Thyroid gland (tissue), 4 donors: ENCODE measurements around the gene CKS1B. TPM values are rescaled to one million over a fixed set of nuclear protein-coding genes. Genes with fewer than 3 reads are reported as not detected.

Experiments used
- DNase-seq, 2 donors: peaks; one replicate each; pipeline ENCODE4 v3.0.0-alpha.2; 2019
- H3K27ac ChIP-seq, 3 donors: fragments of 200-600 bp; sonication (generic); 1 replicate in 2 of 3; 2 replicates in 1 of 3; pipeline ENCODE4 v1.5.1; 2016 to 2019; ENCODE audit warnings: mild to moderate bottlenecking in 1 of 3, moderate library complexity in 1 of 3
- H3K27me3 ChIP-seq: fragments of 200-600 bp; sonication (generic); one replicate; pipeline ENCODE4 v1.5.1; 2019
- H3K36me3 ChIP-seq, 2 donors: fragments of 200-600 bp; sonication (generic); one replicate each; pipeline ENCODE4 v1.5.1; 2016 to 2019
- H3K4me1 ChIP-seq, 2 donors: fragments of 200-600 bp; sonication (generic); one replicate each; pipeline ENCODE4 v1.5.1; 2017 to 2019
- H3K4me3 ChIP-seq, 3 donors: fragments of 200-600 bp; sonication (generic); replicated peaks in 1 of 3; 1 replicate in 2 of 3; 2 replicates in 1 of 3; pipeline ENCODE4 v1.5.1; 2016; ENCODE audit warnings: mild to moderate bottlenecking in 1 of 3
- H3K9me3 ChIP-seq: fragments of 200-600 bp; sonication (generic); one replicate; pipeline ENCODE4 v1.5.1; 2017
- CTCF ChIP-seq, 6 experiments: fragments of 200-600 bp in 3 of 6; fragments of 450-650 bp in 3 of 6; sonication (generic) in 3 of 6; IDR thresholded peaks; one replicate each; pipeline ENCODE4 v1.5.1; 2016 to 2019; ENCODE audit warnings: antibody characterized with exemption in 6 of 6, mild to moderate bottlenecking in 2 of 6, inconsistent platforms in 1 of 6, moderate library complexity in 1 of 6
- POLR2A ChIP-seq, 2 donors: fragments of 450-650 bp; IDR thresholded peaks; one replicate each; pipeline ENCODE4 v1.6.1; 2017; ENCODE audit warnings: antibody characterized with exemption in 2 of 2, mild to moderate bottlenecking in 2 of 2, moderate library complexity in 1 of 2
- WGBS, 2 donors: methylation state at CpG; one replicate each; pipeline ENCODE4 v1.1.5; 2017; 5-methylcytosine and 5-hydroxymethylcytosine counted together
- intact Hi-C: fragments of 100-400 bp; cut with DNase I; formaldehyde crosslinking; loops from one replicate; pipeline ENCODE4 v1.15.1; 2023
- total RNA-seq, 4 donors: library from RNA; depleted of rRNA; stranded (reverse); fragments of >200 nt; gene quantifications; one replicate each; pipeline ENCODE4 v1.2.3, GENCODE V29; 2016

CKS1B gene
- total RNA-seq, 4 donors from 2014 or later: 14.3 to 29.5 (median 22.6) TPM

GRCh38 chr1:154941333-154942013 is 33.0 kb upstream of the CKS1B start:
- H3K27ac ChIP-seq: peak overlapping the region; percentile 85 to 98 (median 90)
- no peaks in the 10 kb centered on the region for H3K36me3 ChIP-seq
- no peaks in the 10 kb centered on the region for H3K9me3 ChIP-seq
- no peak for TF ChIP-seq POLR2A (IDR thresholded peaks at IDR 0.05)
- TF ChIP-seq CTCF (IDR thresholded peaks at IDR 0.05): no peak
- H3K4me3 ChIP-seq: no peak overlapping the region
- intact Hi-C loops: no loop called here
- 51 to 73% methylated on average over 5 of the region's 5 CpGs for WGBS, 2 donors
- H3K4me1 ChIP-seq: peaks cover 22 to 73% of the 10 kb centered on the region in 2 donors
- no peaks in the 10 kb centered on the region for H3K27me3 ChIP-seq
- peak; percentile 86 to 87 for DNase-seq

GRCh38 chr1:154943649-154944400 is 30.7 kb upstream of the CKS1B start:
- peak overlapping the region; percentile 53 to 98 (median 85) for H3K27ac ChIP-seq
- peaks cover 15 to 61% of the 10 kb centered on the region in 2 donors for H3K4me1 ChIP-seq
- H3K4me3 ChIP-seq: no peak overlapping the region
- intact Hi-C loops: no loop called here
- no peaks in the 10 kb centered on the region for H3K27me3 ChIP-seq
- peak; percentile 38 to 41 for DNase-seq
- WGBS, 2 donors: 56 to 60% methylated on average over 6 of the region's 6 CpGs
- TF ChIP-seq POLR2A (IDR thresholded peaks at IDR 0.05) (no peak), CTCF (IDR thresholded peaks at IDR 0.05) (peak in 5 of 6 experiments; percentile 52 to 70 (median 63))
- H3K9me3 ChIP-seq: no peaks in the 10 kb centered on the region
- peaks cover 0 to 4% of the 10 kb centered on the region in 2 donors for H3K36me3 ChIP-seq

GRCh38 chr1:154944401-154945159 is 29.9 kb upstream of the CKS1B start:
- Histone ChIP-seq H3K9me3 (no peaks in the 10 kb centered on the region), H3K4me1 (peaks cover 15 to 61% of the 10 kb centered on the region in 2 donors), H3K27ac (peak overlapping the region; percentile 53 to 98 (median 85)), H3K4me3 (no peak overlapping the region), H3K36me3 (peaks cover 0 to 4% of the 10 kb centered on the region in 2 donors), H3K27me3 (no peaks in the 10 kb centered on the region)
- intact Hi-C loops: no loop called here
- peak in 1 of 2 donors; percentile 50 for DNase-seq
- 49 to 51% methylated on average over 7 to 8 of the region's 9 CpGs for WGBS, 2 donors
- TF ChIP-seq CTCF (IDR thresholded peaks at IDR 0.05) (no peak), POLR2A (IDR thresholded peaks at IDR 0.05) (no peak)

GRCh38 chr1:154945160-154945961 is 29.1 kb upstream of the CKS1B start:
- H3K4me1 ChIP-seq: peaks cover 15 to 56% of the 10 kb centered on the region in 2 donors
- H3K4me3 ChIP-seq: no peak overlapping the region
- peak; percentile 88 to 89 for DNase-seq
- H3K36me3 ChIP-seq: peaks cover 2 to 4% of the 10 kb centered on the region in 2 donors
- intact Hi-C loops: no loop called here
- H3K27me3 ChIP-seq: no peaks in the 10 kb centered on the region
- WGBS, 2 donors: 55 to 64% methylated on average over 11 to 14 of the region's 15 CpGs
- H3K27ac ChIP-seq: peak overlapping the region; percentile 8 to 85 (median 53)
- no peak for TF ChIP-seq POLR2A (IDR thresholded peaks at IDR 0.05)
- no peak for TF ChIP-seq CTCF (IDR thresholded peaks at IDR 0.05)
- no peaks in the 10 kb centered on the region for H3K9me3 ChIP-seq
